Omental fat pad (tissue), 4 donors: Measurements from ENCODE around the gene AIFM2. TPM values are rescaled to one million over a fixed set of nuclear protein-coding genes. Genes with fewer than 3 reads are reported as not detected.

Experiments
- ATAC-seq: fragments of 150-250 bp; one replicate; pipeline ENCODE4 v1.9.1; 2016; ENCODE audit warnings: mild to moderate bottlenecking, moderate library complexity; ENCODE audit not compliant: low FRiP score
- DNase-seq: peaks from one replicate; pipeline ENCODE4 v3.0.0-alpha.2; 2019; ENCODE audit warnings: low spot score
- total RNA-seq, 4 donors: library from RNA; depleted of rRNA; stranded (reverse); fragments of >200 nt; gene quantifications; one replicate each; pipeline ENCODE4 v1.1.0, GENCODE V29; 2016
- TF ChIP-seq, protein P1 (sequence below), 3 donors: fragments of 450-650 bp; IDR thresholded peaks; one replicate each; pipeline ENCODE4 v1.5.1; 2016 to 2017; ENCODE audit warnings: antibody characterized with exemption in 3 of 3, mild to moderate bottlenecking in 3 of 3, moderate library complexity in 2 of 3

Gene AIFM2
- total RNA-seq, 4 donors from 2014 or later: 32.8 to 118 (median 53.6) TPM

DNA sequence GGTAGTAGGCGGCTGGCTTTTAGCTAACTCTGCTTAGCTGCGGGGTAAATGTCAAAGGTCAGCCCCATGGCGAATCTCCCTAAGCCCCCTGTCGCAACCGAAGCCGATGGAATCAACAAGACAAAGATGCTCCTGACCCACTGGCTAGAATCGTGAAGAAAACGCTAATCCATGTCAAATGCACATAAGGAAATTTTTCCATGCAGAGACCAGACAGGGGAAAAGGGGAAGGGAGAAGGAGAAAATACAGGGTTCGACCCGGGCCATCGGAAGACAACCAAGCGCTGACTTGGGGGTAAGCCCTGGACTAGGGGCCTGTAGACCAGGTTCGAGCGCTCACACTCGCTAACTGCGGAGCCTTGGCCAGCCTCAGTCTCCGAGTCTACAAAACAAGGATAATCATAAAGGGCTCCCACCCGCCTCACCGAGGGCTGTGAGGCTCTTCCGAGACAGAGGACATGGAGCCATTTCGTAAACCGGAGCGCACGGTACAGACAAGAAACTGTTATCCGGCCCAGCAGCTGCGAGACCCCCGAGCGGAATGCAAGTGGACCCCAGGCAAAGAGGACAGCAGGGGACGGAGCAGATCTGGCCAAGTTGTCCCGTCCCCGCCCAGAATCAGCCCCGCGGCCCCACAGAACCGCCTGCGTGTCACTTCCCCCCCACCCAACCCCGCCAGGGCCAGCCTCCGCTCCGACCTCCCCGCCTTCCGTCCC lies 37.2 kb upstream of the AIFM2 start:
- peak; percentile 37 for ATAC-seq
- TF ChIP-seq, protein P1, sequence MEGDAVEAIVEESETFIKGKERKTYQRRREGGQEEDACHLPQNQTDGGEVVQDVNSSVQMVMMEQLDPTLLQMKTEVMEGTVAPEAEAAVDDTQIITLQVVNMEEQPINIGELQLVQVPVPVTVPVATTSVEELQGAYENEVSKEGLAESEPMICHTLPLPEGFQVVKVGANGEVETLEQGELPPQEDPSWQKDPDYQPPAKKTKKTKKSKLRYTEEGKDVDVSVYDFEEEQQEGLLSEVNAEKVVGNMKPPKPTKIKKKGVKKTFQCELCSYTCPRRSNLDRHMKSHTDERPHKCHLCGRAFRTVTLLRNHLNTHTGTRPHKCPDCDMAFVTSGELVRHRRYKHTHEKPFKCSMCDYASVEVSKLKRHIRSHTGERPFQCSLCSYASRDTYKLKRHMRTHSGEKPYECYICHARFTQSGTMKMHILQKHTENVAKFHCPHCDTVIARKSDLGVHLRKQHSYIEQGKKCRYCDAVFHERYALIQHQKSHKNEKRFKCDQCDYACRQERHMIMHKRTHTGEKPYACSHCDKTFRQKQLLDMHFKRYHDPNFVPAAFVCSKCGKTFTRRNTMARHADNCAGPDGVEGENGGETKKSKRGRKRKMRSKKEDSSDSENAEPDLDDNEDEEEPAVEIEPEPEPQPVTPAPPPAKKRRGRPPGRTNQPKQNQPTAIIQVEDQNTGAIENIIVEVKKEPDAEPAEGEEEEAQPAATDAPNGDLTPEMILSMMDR (IDR thresholded peaks at IDR 0.05): no peak
- DNase-seq: no peak

DNA sequence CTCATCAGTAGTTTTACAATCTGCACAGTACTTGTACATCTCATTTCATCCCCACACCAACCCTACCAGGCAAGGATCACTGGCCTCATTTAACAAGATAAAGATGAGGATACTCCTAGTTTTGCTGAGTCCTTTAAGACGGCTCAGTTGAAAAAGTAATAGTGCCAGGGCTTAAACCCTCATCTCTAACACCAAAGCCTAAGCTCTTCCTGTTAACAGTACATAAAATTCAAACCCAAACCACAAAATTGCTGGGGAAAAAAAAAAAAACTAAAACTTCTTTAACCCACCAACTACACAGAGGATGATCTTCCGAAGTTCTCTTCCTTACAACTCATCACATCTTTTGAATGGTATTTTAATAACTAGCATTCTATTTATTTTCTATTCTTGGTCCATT lies 36.4 kb upstream of the AIFM2 start:
- DNase-seq (no peak), ATAC-seq (no peak)
- TF ChIP-seq, protein P1 (IDR thresholded peaks at IDR 0.05): no peak

DNA sequence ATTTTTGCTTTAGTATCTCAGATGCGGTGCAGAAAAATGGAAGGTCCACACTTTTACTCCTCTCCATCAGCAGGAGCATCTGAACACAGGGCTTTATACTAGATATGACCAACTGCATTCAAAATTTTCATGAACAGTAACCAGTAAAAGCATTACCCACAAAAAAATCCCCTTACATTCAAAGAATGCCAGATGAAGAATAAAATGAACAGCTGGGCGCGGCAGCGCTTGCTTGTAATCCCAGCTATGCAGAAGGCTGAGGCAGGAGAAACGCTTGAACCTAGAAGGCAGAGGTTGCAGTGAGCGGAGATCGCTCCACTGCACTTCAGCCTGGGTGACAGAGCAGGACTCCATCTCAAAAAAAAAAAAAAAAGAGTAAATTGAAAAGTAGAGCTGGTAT lies 34.6 kb upstream of the AIFM2 start:
- DNase-seq (no peak), ATAC-seq (no peak)
- TF ChIP-seq, protein P1 (IDR thresholded peaks at IDR 0.05): no peak

DNA sequence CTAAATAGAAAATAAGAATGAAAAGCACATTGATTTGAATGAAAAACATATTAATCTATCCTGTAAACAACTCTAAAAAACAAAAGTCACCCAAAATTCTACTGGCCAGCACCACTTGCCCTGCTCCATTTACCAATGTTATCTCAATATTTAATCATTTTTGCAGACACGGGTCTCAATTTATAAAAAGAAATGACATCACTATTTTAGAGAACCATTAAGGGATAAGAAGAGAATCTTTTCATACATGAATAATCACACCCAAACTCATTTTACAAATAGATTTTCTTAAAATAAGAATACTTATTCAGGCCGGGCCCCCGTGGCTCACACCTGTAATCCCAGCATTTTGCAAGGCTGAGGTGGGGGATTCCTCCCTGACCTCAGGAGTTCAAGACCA lies 33.8 kb upstream of the AIFM2 start:
- ATAC-seq (no peak), DNase-seq (no peak)
- TF ChIP-seq, protein P1 (IDR thresholded peaks at IDR 0.05): no peak

DNA sequence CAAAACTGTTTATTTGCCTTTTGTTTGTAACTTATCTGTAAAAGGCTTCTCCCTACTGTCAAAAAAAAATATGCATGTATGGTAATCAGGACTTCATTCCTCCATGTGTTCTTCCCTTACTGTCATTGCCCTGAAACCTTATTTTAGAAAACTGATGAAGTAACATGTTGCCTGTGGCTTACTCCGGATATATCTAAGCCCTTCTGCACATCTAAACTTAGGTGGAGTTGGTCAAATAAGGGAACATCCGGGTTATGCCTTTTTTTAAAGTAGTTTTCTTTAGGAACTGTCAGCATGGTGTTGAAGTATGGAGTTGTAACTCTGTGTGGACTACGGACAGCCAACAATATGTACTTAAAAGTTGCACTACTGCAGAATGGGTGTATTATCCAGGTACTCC lies 31.5 kb upstream of the AIFM2 start:
- TF ChIP-seq, protein P1 (IDR thresholded peaks at IDR 0.05): no peak
- DNase-seq (no peak), ATAC-seq (no peak)

DNA sequence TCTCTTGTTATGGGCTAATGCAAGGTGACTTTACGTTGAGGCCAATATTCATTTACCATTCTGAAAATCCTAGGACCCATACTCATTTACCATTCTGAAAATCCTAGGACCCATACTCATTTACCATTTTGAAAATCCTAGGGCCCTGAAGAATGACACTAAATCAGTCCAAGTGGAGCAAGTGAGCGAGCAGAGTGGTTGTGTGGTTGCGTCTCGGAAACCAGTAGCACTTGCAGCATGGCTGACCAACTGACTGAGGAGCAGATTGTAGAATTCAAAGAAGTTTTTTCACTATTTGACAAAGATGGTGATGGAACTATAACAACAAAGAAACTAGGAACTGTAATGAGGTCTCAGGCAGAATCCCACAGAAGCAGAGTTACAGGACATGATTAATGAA lies 30.8 kb upstream of the AIFM2 start:
- ATAC-seq (no peak), DNase-seq (no peak)
- TF ChIP-seq, protein P1 (IDR thresholded peaks at IDR 0.05): no peak

DNA sequence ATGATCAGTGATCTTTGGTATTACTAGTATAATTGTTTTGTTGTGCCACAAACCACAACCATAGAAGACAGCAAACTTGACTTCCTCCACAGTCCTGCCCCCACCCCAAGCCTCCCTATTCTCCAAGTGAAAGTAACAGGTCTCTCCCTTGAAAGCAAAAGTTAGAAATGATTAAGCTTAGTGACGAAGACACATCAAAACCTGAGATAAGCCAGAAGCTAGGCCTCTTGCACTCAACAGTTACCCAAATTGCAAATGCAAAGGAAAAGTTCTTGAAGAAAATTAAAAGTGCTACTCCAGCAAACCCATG lies 30.2 kb upstream of the AIFM2 start:
- ATAC-seq (no peak), DNase-seq (no peak)
- TF ChIP-seq, protein P1 (IDR thresholded peaks at IDR 0.05): no peak
